Measurements from ENCODE around the gene RNF111.
"Not testable (repeated sequence)": the region's sequence is repeated elsewhere in the genome, so short reads cannot be mapped to it uniquely, and the experiment has no call there.

The RNF111 gene

GRCh38 chr15:59140422-59141226, 153.2 kb downstream of the RNF111 start:
- no peak overlapping the region for H3K14ac ChIP-seq (ENCODE audit: low read length in 2 of 2)
- H4K8ac ChIP-seq (ENCODE audit: low read length), result no peak overlapping the region
- H3K79me1 ChIP-seq (replicated peaks; ENCODE audit: low read length, poor library complexity, severe bottlenecking), result peaks cover 39% of the 10 kb centered on the region
- no peak overlapping the region for H3K23ac ChIP-seq (ENCODE audit: low read length in 2 of 2)
- peak overlapping the region; percentile 53 for H2AK5ac ChIP-seq (ENCODE audit: low read length, severe bottlenecking)
- 92% methylated on average over 9 of the region's 9 CpGs for WGBS
- H3K4me2 ChIP-seq (ENCODE audit: low read length, poor library complexity, severe bottlenecking), result no peak overlapping the region
- no peak overlapping the region for H2BK120ac ChIP-seq (ENCODE audit: low read depth, low read length)
- no peaks in the 10 kb centered on the region for H3K27me3 ChIP-seq (ENCODE audit: control insufficient read depth in 1 of 2, insufficient read depth in 1 of 2, low read length in 2 of 2)
- no peak overlapping the region for H2BK5ac ChIP-seq (ENCODE audit: low read depth, low read length, poor library complexity, severe bottlenecking)
- no peak overlapping the region for H2AFZ ChIP-seq (ENCODE audit: low read depth, low read length)
- H4K91ac ChIP-seq (ENCODE audit: low read length), result no peak overlapping the region
- no peaks in the 10 kb centered on the region for H3K9me3 ChIP-seq (ENCODE audit: control insufficient read depth, low read length)
- peak overlapping the region; percentile 26 for H3K27ac ChIP-seq (ENCODE audit: low read length, poor library complexity, severe bottlenecking)
- no peak overlapping the region for H3K9ac ChIP-seq (ENCODE audit: low read length)
- H3K4me3 ChIP-seq (ENCODE audit: insufficient read depth in 1 of 2, low read depth in 1 of 2, low read length in 2 of 2), result no peak overlapping the region
- peaks cover 9% of the 10 kb centered on the region for H3K4me1 ChIP-seq (ENCODE audit: control insufficient read depth, insufficient read depth, low read depth, low read length)
- H3K4ac ChIP-seq (ENCODE audit: low read depth in 1 of 2, low read length in 2 of 2), result no peak overlapping the region
- H2BK12ac ChIP-seq (ENCODE audit: low read length in 2 of 2), result peak overlapping the region in 1 of 2 experiments; percentile 72
- peak overlapping the region in 1 of 2 experiments; percentile 32 for H3K18ac ChIP-seq (ENCODE audit: low read depth in 1 of 2, low read length in 2 of 2)
- peaks cover 61 to 90% of the 10 kb centered on the region in 2 experiments for H3K36me3 ChIP-seq (ENCODE audit: control insufficient read depth in 1 of 2, insufficient read depth in 2 of 2, low read depth in 1 of 2, low read length in 2 of 2)
- DNase-seq, result no peak
- H2BK15ac ChIP-seq (ENCODE audit: low read depth, poor library complexity, severe bottlenecking), result no peak overlapping the region

GRCh38 chr15:59143281-59143680, 155.8 kb downstream of the RNF111 start:
- Histone ChIP-seq H3K9ac (ENCODE audit: low read length) (no peak overlapping the region), H3K4me2 (ENCODE audit: low read length, poor library complexity, severe bottlenecking) (no peak overlapping the region), H3K4me3 (ENCODE audit: insufficient read depth in 1 of 2, low read depth in 1 of 2, low read length in 2 of 2) (no peak overlapping the region), H3K36me3 (ENCODE audit: control insufficient read depth in 1 of 2, insufficient read depth in 2 of 2, low read depth in 1 of 2, low read length in 2 of 2) (peaks cover 56 to 88% of the 10 kb centered on the region in 2 experiments), H2BK15ac (ENCODE audit: low read depth, poor library complexity, severe bottlenecking) (no peak overlapping the region), H4K91ac (ENCODE audit: low read length) (no peak overlapping the region), H3K79me1 (replicated peaks; ENCODE audit: low read length, poor library complexity, severe bottlenecking) (peaks cover 34% of the 10 kb centered on the region), H2BK120ac (ENCODE audit: low read depth, low read length) (no peak overlapping the region), H2AFZ (ENCODE audit: low read depth, low read length) (no peak overlapping the region), H3K14ac (ENCODE audit: low read length in 2 of 2) (no peak overlapping the region), H4K8ac (ENCODE audit: low read length) (no peak overlapping the region), H3K27ac (ENCODE audit: low read length, poor library complexity, severe bottlenecking) (no peak overlapping the region), H3K4me1 (ENCODE audit: control insufficient read depth, insufficient read depth, low read depth, low read length) (peaks cover 17% of the 10 kb centered on the region), H3K4ac (ENCODE audit: low read depth in 1 of 2, low read length in 2 of 2) (no peak overlapping the region), H2BK12ac (ENCODE audit: low read length in 2 of 2) (no peak overlapping the region), H3K23ac (ENCODE audit: low read length in 2 of 2) (no peak overlapping the region), H3K9me3 (ENCODE audit: control insufficient read depth, low read length) (no peaks in the 10 kb centered on the region), H2AK5ac (ENCODE audit: low read length, severe bottlenecking) (no peak overlapping the region), H3K18ac (ENCODE audit: low read depth in 1 of 2, low read length in 2 of 2) (no peak overlapping the region), H3K27me3 (ENCODE audit: control insufficient read depth in 1 of 2, insufficient read depth in 1 of 2, low read length in 2 of 2) (no peaks in the 10 kb centered on the region), H2BK5ac (ENCODE audit: low read depth, low read length, poor library complexity, severe bottlenecking) (no peak overlapping the region)
- 97% methylated on average over 5 of the region's 5 CpGs for WGBS
- no peak for DNase-seq

GRCh38 chr15:59144594-59144993, 157.1 kb downstream of the RNF111 start:
- not testable (repeated sequence) for H2BK120ac ChIP-seq (ENCODE audit: low read depth, low read length); H3K23ac ChIP-seq (ENCODE audit: low read length in 2 of 2); H3K9me3 ChIP-seq (ENCODE audit: control insufficient read depth, low read length); H3K4ac ChIP-seq (ENCODE audit: low read depth in 1 of 2, low read length in 2 of 2); H2AFZ ChIP-seq (ENCODE audit: low read depth, low read length); H2AK5ac ChIP-seq (ENCODE audit: low read length, severe bottlenecking); H3K18ac ChIP-seq (ENCODE audit: low read depth in 1 of 2, low read length in 2 of 2); H2BK12ac ChIP-seq (ENCODE audit: low read length in 2 of 2); H3K27ac ChIP-seq (ENCODE audit: low read length, poor library complexity, severe bottlenecking); H3K27me3 ChIP-seq (ENCODE audit: control insufficient read depth in 1 of 2, insufficient read depth in 1 of 2, low read length in 2 of 2); H4K8ac ChIP-seq (ENCODE audit: low read length); H3K9ac ChIP-seq (ENCODE audit: low read length); DNase-seq; H2BK15ac ChIP-seq (ENCODE audit: low read depth, poor library complexity, severe bottlenecking); H3K4me2 ChIP-seq (ENCODE audit: low read length, poor library complexity, severe bottlenecking); H3K14ac ChIP-seq (ENCODE audit: low read length in 2 of 2); H4K91ac ChIP-seq (ENCODE audit: low read length); H3K4me3 ChIP-seq (ENCODE audit: insufficient read depth in 1 of 2, low read depth in 1 of 2, low read length in 2 of 2); H2BK5ac ChIP-seq (ENCODE audit: low read depth, low read length, poor library complexity, severe bottlenecking)
- Histone ChIP-seq H3K79me1 (replicated peaks; ENCODE audit: low read length, poor library complexity, severe bottlenecking) (peaks cover 34% of the 10 kb centered on the region), H3K4me1 (ENCODE audit: control insufficient read depth, insufficient read depth, low read depth, low read length) (peaks cover 17% of the 10 kb centered on the region), H3K36me3 (ENCODE audit: control insufficient read depth in 1 of 2, insufficient read depth in 2 of 2, low read depth in 1 of 2, low read length in 2 of 2) (peaks cover 53 to 88% of the 10 kb centered on the region in 2 experiments)
- WGBS, result 92% methylated on average over 8 of the region's 10 CpGs

Data from mesenchymal stem cell (in vitro differentiated cells and primary cell).